K562 (cell line): ENCODE results near the gene TMEM11. TPM values are rescaled to one million over a fixed set of nuclear protein-coding genes. Genes with fewer than 3 reads are reported as not detected.
A peak's percentile ranks its signal among the peaks of the same experiment; 100 is the strongest.

Source experiments
- BMI1 ChIP-seq: fragments of 150-350 bp; IDR thresholded peaks from 2 replicates; pipeline ENCODE4 v1.6.1; 2014; ENCODE audit warnings: low read length
- DIDO1 ChIP-seq: fragments of 450-650 bp; IDR thresholded peaks from 2 replicates; pipeline ENCODE4 v1.6.1; 2016; ENCODE audit warnings: low read depth, missing biosample characterization, missing genetic modification characterization
- FOXJ2 ChIP-seq: fragments of 200-800 bp; sonication (Bioruptor generic); IDR thresholded peaks from 2 replicates; pipeline ENCODE4 v1.6.1; 2016; ENCODE audit warnings: missing genetic modification characterization, missing compliant biosample characterization
- FUS ChIP-seq: fragments of 200-400 bp; formaldehyde crosslinking; optimal IDR thresholded peaks from 2 replicates; pipeline ENCODE3; 2017; ENCODE audit warnings: low read depth, low read length
- HINFP ChIP-seq: fragments of 450-650 bp; conservative IDR thresholded peaks from 2 replicates; pipeline ENCODE4 v1.6.1; 2016; ENCODE audit warnings: missing genetic modification characterization, low read depth, mild to moderate bottlenecking, control low read depth, missing compliant biosample characterization
- KHSRP ChIP-seq: fragments of 450-650 bp; IDR thresholded peaks from 2 replicates; pipeline ENCODE4 v1.6.1; 2017
- KLF10 ChIP-seq: fragments of 250-450 bp; sonication (Bioruptor Pico); IDR thresholded peaks from 2 replicates; pipeline ENCODE4 v1.6.1; 2021; ENCODE audit warnings: matching md5 sums
- MAFF ChIP-seq: IDR thresholded peaks from 2 replicates; pipeline ENCODE4 v1.6.1; 2012; ENCODE audit warnings: low read length, improper control_type of control experiment
- NEUROD1 ChIP-seq: fragments of 150-350 bp; IDR thresholded peaks from 2 replicates; pipeline ENCODE4 v1.6.1; 2014; ENCODE audit warnings: borderline replicate concordance, low read length, low read depth; ENCODE audit not compliant: partially characterized antibody
- NFE2L1 ChIP-seq: fragments of 450-650 bp; IDR thresholded peaks from 2 replicates; pipeline ENCODE4 v1.6.1; 2016; ENCODE audit warnings: missing genetic modification characterization, low read depth, mild to moderate bottlenecking, missing compliant biosample characterization, moderate library complexity, borderline replicate concordance
- RBM15 ChIP-seq: fragments of 200-400 bp; formaldehyde crosslinking; IDR thresholded peaks from 2 replicates; pipeline ENCODE4 v1.6.1; 2018; ENCODE audit warnings: mild to moderate bottlenecking, low read length, moderate library complexity; ENCODE audit not compliant: insufficient read depth
- SIN3A ChIP-seq, 2 experiments: fragments of 150-350 bp in 1 of 2; IDR thresholded peaks; 2 replicates each; pipeline ENCODE4 v1.6.1; 2011 to 2016; ENCODE audit warnings: borderline replicate concordance in 2 of 2, low read depth in 2 of 2, low read length in 2 of 2, mild to moderate bottlenecking in 2 of 2, moderate library complexity in 2 of 2; ENCODE audit not compliant: control insufficient read depth in 1 of 2
- SMARCB1 ChIP-seq: IDR thresholded peaks from 2 replicates; pipeline ENCODE4 v1.6.1; 2011; ENCODE audit warnings: improper control_type of control experiment, low read depth; ENCODE audit not compliant: insufficient read length
- SOX6 ChIP-seq: fragments of 450-650 bp; IDR thresholded peaks from 2 replicates; pipeline ENCODE4 v1.6.1; 2014; ENCODE audit warnings: mild to moderate bottlenecking
- XRCC5 ChIP-seq: fragments of 200-400 bp; formaldehyde crosslinking; IDR thresholded peaks from 2 replicates; pipeline ENCODE4 v1.6.1; 2017; ENCODE audit warnings: low read depth, mild to moderate bottlenecking, low read length
- ZNF224 ChIP-seq: sonication (generic); formaldehyde crosslinking; IDR thresholded peaks from 2 replicates; pipeline ENCODE4 v1.8.0; 2022; ENCODE audit warnings: mild to moderate bottlenecking, missing genetic modification reagents
- ZNF41 ChIP-seq: fragments of 250-450 bp; sonication (Bioruptor Pico); conservative IDR thresholded peaks from 2 replicates; pipeline ENCODE4 v1.4.0; 2020; ENCODE audit warnings: mild to moderate bottlenecking
- ZNF444 ChIP-seq: fragments of 250-450 bp; sonication (Bioruptor Pico); IDR thresholded peaks from 2 replicates; pipeline ENCODE4 v1.4.0; 2020; ENCODE audit warnings: mild to moderate bottlenecking, moderate library complexity
- ZNF507 ChIP-seq: conservative IDR thresholded peaks from 2 replicates; pipeline ENCODE4 v1.6.1; 2017; ENCODE audit warnings: missing genetic modification characterization, missing compliant biosample characterization
- ZNF79 ChIP-seq: fragments of 250-450 bp; sonication (Bioruptor Pico); IDR thresholded peaks from 2 replicates; pipeline ENCODE4 v1.4.0; 2020; ENCODE audit warnings: low read depth, mild to moderate bottlenecking, moderate library complexity
- polyA plus RNA-seq, 8 experiments: library from polyadenylated mRNA; depleted of rRNA in 4 of 8; stranded (reverse) in 5 of 8; unstranded in 3 of 8; fragments of >200 nt; fragmentation: Nextera tagmentation in 2 of 8; fragmentation: Illumina TruSeq in 1 of 8; extraction: Ambion mirVana in 2 of 8; extraction: Trizol in 1 of 8; gene quantifications; 2 replicates each; pipeline versions ENCODE4 v1.2.1 to v1.2.3, GENCODE V29; 2011 to 2014; ENCODE audit warnings: inconsistent platforms in 1 of 8, missing spikeins in 1 of 8
- total RNA-seq, 7 experiments: library from RNA; depleted of rRNA in 6 of 7; stranded (reverse); fragments of >200 nt in 6 of 7; fragmentation: Illumina TruSeq in 2 of 7; extraction: Trizol in 2 of 7; gene quantifications; 2 replicates each; pipeline versions ENCODE4 v1.2.1 to v1.2.3, GENCODE V29; 2011 to 2021; ENCODE audit warnings: low replicate concordance in 1 of 7
- TF ChIP-seq, protein P1 (sequence below): fragments of 450-650 bp; IDR thresholded peaks from 2 replicates; pipeline ENCODE4 v1.6.1; 2018; ENCODE audit not compliant: partially characterized antibody
- TF ChIP-seq, protein P2 (sequence below): sonication (generic); formaldehyde crosslinking; IDR thresholded peaks from 2 replicates; pipeline ENCODE4 v1.8.1; 2023; ENCODE audit warnings: mild to moderate bottlenecking, missing genetic modification reagents

TMEM11 gene
- total and polyA plus RNA-seq, 9 of the 15 experiments (the other 6 are each of a cell fraction or from before 2014, with no cell fraction given) = 12.0 to 40.7 (median 30.0) TPM

DNA sequence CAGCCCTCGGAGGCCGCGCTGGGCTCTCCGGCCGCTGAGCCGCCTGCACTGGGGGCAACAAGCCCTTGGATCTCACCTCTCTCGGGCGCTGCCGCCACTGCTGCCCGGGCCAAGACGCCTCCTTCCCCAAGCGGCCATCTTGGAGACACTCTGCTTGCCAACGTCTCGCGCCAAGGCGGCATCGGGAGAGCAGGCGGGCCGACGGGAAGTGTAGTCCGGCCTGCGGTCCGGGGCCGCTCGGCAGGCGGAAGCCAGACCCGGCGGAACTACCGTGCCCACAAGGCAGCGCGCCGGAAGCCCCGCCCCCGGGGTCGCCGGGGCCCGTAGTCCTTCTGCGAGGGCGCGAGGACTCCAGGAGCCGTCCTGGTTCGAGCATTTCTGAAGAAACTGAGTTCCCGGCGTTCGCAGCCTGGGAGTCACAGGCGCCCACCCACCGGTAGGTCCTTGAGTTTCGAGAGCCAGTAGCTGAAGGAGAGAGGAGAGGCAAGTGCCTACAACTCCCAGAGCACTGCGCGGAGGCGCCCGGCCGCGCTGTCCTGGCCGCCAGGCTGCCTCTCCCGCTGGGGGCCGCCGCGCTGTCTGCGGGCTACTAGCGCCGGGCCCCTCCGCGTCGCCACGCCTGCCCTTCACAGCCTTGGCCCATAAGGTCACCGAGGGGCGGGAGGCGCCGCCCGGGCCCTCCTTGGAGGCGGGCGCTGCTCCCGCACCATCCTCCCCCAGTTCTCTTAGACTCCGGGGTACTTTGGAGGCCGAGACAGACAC lies at the start of gene TMEM11 (continued):
- TF ChIP-seq, protein P1, sequence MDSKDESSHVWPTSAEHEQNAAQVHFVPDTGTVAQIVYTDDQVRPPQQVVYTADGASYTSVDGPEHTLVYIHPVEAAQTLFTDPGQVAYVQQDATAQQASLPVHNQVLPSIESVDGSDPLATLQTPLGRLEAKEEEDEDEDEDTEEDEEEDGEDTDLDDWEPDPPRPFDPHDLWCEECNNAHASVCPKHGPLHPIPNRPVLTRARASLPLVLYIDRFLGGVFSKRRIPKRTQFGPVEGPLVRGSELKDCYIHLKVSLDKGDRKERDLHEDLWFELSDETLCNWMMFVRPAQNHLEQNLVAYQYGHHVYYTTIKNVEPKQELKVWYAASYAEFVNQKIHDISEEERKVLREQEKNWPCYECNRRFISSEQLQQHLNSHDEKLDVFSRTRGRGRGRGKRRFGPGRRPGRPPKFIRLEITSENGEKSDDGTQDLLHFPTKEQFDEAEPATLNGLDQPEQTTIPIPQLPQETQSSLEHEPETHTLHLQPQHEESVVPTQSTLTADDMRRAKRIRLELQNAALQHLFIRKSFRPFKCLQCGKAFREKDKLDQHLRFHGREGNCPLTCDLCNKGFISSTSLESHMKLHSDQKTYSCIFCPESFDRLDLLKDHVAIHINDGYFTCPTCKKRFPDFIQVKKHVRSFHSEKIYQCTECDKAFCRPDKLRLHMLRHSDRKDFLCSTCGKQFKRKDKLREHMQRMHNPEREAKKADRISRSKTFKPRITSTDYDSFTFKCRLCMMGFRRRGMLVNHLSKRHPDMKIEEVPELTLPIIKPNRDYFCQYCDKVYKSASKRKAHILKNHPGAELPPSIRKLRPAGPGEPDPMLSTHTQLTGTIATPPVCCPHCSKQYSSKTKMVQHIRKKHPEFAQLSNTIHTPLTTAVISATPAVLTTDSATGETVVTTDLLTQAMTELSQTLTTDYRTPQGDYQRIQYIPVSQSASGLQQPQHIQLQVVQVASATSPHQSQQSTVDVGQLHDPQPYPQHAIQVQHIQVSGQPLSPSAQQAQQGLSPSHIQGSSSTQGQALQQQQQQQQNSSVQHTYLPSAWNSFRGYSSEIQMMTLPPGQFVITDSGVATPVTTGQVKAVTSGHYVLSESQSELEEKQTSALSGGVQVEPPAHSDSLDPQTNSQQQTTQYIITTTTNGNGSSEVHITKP = no peak
- TF ChIP-seq ZNF79 (CRISPR knock-in tag) (peak; percentile 61; the same call in 1 of the 2 replicates), KLF10 (CRISPR knock-in tag) (no peak), ZNF507 (tag) (no peak), ZNF444 (no peak), NEUROD1 (no peak), ZNF224 (CRISPR knock-in tag) (no peak), SOX6 (no peak), FUS (no peak), BMI1 (no peak), RBM15 (no peak), MAFF (no peak), SMARCB1 (no peak), NFE2L1 (tag) (no peak), ZNF41 (0 out of 2 replicates have a peak, but pooled peaks have one; percentile 19), KHSRP (no peak), XRCC5 (no peak), SIN3A (IDR thresholded peaks at IDR 0.05; ENCODE audit: borderline replicate concordance in 2 of 2, control insufficient read depth in 1 of 2, low read depth in 2 of 2, low read length in 2 of 2) (no peak; a peak in 1 of 4 replicates), HINFP (tag) (no peak), FOXJ2 (tag) (0 out of 2 replicates have a peak, but pooled peaks have one; percentile 48), DIDO1 (tag) (no peak)
- TF ChIP-seq, protein P2, sequence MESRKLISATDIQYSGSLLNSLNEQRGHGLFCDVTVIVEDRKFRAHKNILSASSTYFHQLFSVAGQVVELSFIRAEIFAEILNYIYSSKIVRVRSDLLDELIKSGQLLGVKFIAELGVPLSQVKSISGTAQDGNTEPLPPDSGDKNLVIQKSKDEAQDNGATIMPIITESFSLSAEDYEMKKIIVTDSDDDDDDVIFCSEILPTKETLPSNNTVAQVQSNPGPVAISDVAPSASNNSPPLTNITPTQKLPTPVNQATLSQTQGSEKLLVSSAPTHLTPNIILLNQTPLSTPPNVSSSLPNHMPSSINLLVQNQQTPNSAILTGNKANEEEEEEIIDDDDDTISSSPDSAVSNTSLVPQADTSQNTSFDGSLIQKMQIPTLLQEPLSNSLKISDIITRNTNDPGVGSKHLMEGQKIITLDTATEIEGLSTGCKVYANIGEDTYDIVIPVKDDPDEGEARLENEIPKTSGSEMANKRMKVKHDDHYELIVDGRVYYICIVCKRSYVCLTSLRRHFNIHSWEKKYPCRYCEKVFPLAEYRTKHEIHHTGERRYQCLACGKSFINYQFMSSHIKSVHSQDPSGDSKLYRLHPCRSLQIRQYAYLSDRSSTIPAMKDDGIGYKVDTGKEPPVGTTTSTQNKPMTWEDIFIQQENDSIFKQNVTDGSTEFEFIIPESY = no peak
